Raji (cell line): Measurements from ENCODE around the gene GNG13.
A peak's percentile ranks its signal among the peaks of the same experiment; 100 is the strongest.

Source experiments
- POLR2A ChIP-seq: IDR thresholded peaks from 2 replicates; pipeline ENCODE4 v1.6.1; 2011; ENCODE audit warnings: low read depth, low read length, control low read depth; ENCODE audit not compliant: insufficient read depth

The GNG13 gene

GRCh38 chr16:822174-822908 is 21.8 kb upstream of the GNG13 start:
- no peak for TF ChIP-seq POLR2A

GRCh38 chr16:821751-822150 is 21.2 kb upstream of the GNG13 start:
- no peak for TF ChIP-seq POLR2A

GRCh38 chr16:820748-821147 is 20.2 kb upstream of the GNG13 start:
- TF ChIP-seq POLR2A: no peak

- no peak for TF ChIP-seq POLR2A
These were observed 19.0 kb upstream of the GNG13 start for GRCh38 chr16:819336-820043.

GRCh38 chr16:818592-818991 is 18.1 kb upstream of the GNG13 start:
- TF ChIP-seq POLR2A: no peak

GRCh38 chr16:818132-818531 is 17.6 kb upstream of the GNG13 start:
- no peak for TF ChIP-seq POLR2A

GRCh38 chr16:817001-817906 is 16.7 kb upstream of the GNG13 start:
- no peak for TF ChIP-seq POLR2A

- no peak for TF ChIP-seq POLR2A
These were observed 15.3 kb upstream of the GNG13 start for GRCh38 chr16:815861-816260.

GRCh38 chr16:814974-815373 is 14.4 kb upstream of the GNG13 start:
- no peak for TF ChIP-seq POLR2A

- no peak for TF ChIP-seq POLR2A
These were observed 13.4 kb upstream of the GNG13 start for GRCh38 chr16:813916-814412.

- no peak for TF ChIP-seq POLR2A
These were observed 12.8 kb upstream of the GNG13 start for GRCh38 chr16:813204-813915.

GRCh38 chr16:808085-808386 is 7.5 kb upstream of the GNG13 start:
- TF ChIP-seq POLR2A: no peak

GRCh38 chr16:807347-808084 is 7.0 kb upstream of the GNG13 start:
- peak; percentile 80 for TF ChIP-seq POLR2A

- TF ChIP-seq POLR2A: peak; percentile 5; the same call in 1 of the 2 replicates
These were observed 4.9 kb upstream of the GNG13 start for GRCh38 chr16:805474-805873.
